Middle frontal gyrus (tissue), 1 donor: ENCODE data around the gene NYAP1.
"Not testable (repeated sequence)": the region's sequence is repeated elsewhere in the genome, so short reads cannot be mapped to it uniquely, and the experiment has no call there.

Experiments
- DNase-seq: peaks from one replicate; pipeline ENCODE4 v3.0.0-alpha.2; 2015; ENCODE audit warnings: low spot score; ENCODE audit errors: extremely low spot score

NYAP1 gene

DNA sequence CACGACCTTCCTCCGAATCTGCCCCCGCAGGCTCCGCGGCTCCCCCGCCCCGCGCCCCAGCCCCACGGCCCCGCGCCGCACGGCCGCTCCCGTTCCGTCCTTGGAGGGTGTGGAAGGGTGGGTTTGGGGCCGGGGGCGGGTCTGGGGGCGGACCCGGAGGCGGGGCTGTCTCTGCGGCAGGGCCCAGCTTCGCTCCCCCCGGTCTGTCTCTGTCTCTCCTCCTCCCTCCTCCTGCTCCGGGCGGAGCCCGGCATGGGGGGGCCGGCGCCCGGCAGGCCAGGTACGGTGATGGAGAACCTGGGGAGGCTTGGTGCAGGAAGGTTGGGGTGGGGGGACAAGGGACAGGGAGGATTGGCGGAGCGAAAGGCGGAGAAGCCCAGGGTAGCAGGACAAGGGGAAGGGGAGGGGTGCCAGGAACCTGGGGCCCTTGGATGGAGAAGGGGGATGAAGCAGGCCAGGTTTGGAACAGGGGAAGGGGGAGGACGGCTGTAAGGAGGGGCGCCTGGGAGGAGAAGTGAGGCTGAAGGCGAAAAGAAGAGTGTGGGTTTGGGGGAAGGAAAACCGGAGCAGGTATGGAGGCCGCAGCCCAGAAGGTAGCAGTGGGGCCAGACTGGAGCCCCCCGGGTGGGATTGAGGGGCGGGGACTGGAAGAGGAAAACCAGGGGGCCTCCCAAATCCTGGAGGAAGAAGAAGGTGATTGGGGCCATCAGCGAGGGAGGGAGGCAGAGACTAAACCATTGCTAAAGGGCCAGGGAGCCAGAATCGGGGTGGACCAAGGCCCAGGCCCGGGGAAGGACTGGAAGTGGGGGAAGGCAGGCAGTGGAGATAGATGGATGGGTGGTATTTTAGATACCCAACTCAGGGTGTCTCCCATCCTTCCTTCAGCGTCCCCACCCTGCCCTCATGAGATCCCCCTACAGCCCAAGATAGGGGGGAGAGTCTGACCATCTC lies at the start of gene NYAP1:
Gene NYAP1 (plus strand): TSS at position 206 of the 951 bp plus-strand sequence. CDS start 1,385 bp downstream, outside the sequence.
- no peak for DNase-seq

DNA sequence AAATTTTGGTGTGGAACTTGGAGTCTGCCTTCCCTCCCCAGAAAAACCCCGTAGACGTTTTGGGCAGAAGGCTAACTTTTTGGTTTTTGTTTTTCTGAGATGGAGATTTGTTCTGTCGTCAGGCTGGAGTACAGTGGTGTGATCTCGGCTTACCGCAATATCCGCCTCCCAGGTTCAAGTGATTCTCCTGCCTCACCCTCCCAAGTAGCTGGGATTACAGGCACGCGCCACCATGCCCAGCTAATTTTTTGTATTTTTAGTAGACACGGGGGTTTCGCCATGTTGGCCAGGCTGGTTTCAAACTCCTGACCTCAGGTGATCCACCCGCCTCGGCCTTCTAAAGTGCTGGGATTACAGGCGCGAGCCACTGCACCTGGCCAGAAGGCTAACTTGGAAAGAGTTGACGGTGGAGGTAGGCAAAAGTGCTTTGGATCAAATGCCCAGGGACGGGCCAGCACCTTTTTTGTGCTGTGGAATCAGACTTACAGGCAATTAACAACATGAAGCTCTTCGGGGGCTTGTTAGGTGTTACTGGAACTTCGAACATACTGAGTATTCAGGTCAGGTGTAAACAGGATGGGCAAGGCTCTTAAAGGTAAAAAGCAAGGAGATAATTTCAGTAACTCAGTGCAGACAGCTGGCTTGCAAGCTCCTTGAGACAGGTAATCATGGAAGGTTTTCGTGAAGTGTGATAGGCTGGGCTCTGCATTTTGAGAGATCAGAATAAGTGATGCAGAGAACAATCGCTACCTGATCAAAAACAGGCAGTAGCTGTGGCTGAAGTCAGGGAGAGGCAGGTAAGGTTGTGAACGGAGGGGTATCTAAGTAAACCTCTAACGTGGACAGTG lies 49.2 kb upstream of the NYAP1 start:
- no peak for DNase-seq

DNA sequence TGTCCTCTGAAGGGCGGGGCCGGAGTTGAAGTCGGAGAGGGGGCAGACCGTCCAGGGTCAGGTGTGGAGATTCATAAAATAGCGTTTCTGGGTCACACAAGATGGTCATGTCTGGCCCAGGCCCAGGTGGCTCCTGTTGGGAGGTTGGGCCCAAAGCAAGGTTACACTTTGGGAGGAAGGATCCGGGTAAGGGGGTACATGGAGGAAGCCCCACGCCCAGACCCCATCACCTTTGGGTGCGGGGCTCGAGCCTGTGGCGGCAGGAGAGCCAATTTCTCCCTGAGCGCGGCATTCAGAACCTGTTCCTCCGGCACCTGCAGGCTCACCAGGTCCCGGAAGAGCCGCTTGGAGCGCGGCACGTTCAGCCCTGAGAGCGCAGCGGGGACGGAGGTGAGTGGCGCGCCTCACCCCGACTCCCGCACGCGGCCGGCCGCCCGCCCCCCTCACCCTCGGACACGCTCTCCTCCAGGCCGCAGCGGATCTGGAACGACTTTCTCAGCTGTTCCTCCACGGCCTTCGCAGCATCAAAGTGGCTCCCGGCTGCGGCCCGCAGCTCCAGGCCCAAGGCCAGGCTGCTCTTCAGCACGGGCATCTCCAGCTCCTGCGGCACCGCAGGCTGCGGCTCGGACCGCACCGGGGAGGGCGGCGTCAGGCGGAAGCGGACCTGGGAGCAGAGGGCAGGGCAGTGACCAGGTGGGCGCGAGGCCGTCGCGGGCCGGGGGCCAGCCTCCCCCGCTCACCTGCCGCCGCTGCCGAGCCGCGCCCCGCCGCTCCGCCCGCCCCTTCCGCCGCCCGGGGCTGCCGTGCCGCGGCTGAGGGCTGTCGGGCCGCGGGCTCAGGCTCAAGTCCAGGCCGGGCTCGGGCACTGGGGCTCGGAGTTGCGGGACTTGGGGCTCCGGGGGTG lies 48.1 kb upstream of the NYAP1 start:
- no peak for DNase-seq

DNA sequence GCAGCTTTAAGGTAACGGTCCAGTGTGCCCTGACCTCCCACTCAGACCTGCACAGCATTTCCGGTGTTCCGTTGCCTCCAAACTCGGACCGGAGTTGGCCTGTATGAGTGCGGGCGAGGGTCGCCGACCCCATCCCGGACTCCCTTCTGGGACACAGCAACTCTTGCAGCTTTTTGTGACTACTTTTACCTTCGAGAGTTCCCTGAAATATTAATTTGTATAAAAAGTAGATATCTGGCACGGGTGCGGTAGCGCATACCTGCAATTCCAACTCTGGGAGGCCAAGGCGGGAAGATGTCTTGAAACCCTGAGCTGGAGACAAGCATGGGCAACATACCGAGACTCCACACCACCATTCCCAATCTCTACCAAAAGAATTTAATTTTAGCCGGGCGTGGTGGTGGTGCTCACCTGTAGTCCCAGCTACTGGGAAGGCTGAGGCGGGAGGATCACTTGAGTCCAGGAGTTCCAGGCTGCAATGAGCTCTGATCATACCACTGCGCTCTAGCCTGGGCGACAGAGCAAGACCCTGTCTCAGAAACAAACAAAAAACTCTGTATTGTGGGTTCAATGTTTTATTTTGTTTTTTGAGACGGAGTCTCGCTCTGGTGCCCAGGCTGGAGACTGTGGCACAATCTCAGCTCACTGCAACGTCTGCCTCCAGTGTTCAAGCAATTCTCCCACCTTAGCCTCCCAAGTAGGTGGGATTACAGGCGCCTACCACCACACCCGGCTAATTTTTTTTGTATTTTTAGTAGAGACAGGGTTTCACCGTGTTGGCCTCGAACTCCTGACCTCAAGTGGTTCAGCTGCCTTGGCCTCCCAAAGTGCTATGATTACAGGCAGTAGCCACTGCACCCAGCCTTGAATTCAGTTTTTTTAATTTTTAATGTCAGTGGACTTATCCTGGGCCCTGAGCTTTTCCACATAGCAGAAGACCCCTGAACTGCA lies 46.3 kb upstream of the NYAP1 start:
- no peak for DNase-seq

DNA sequence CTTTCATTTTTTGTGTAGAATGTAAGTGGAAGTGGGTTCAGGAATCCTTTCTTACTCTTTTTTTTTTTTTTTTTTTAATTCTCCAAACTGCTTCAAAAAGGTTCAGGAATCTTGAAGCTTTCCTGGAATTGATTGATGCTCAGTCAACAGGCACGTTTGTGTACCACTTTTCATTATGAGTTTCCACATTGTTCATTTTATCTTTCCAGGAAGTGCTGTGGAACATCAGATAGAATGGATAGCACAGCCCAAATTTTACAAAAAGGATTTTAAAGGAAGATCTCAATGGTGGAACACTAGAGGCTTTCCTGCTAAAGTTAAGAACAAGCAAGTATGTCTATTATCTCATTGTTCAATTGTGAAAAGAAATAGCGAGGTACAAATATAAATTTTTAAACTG lies 45.6 kb upstream of the NYAP1 start:
- DNase-seq = no peak

DNA sequence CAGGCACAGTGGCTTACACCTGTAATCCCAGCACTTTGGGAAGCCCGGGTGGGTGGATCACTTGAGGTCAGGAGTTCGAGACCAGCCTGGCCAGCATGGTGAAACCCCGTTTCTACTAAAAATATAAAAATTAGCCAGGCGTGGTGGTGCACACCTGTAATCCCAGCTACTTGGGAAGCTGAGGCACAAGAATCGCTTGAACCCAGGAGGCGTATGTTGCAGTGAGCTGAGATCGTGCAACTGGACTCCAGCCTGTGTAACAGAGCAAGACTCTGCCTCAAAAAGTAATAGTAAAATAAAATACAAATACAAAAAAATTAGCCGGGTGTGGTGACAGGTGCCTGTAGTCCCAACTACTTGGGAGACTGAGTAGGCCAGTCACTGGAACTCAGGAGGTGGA lies 45.0 kb upstream of the NYAP1 start:
- DNase-seq = not testable (repeated sequence)

DNA sequence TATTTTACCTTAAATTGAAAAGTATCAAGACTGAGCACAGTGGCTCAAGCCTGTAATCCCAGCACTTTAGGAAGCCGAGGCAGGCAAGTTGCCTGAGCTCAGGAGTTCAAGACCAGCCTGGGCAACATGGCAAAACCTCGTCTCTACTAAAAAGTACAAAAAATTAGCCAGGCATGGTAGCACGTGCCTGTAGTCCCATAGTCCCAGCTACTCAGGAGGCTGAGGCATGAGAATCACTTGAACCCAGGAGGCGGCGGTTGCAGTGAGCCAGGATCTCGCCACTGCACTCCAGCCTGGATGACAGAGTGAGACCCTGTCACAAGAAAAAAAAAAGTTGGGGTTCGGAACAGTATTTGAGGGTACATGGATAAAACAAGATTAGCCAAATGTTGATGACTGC lies 44.5 kb upstream of the NYAP1 start:
- not testable (repeated sequence) for DNase-seq

DNA sequence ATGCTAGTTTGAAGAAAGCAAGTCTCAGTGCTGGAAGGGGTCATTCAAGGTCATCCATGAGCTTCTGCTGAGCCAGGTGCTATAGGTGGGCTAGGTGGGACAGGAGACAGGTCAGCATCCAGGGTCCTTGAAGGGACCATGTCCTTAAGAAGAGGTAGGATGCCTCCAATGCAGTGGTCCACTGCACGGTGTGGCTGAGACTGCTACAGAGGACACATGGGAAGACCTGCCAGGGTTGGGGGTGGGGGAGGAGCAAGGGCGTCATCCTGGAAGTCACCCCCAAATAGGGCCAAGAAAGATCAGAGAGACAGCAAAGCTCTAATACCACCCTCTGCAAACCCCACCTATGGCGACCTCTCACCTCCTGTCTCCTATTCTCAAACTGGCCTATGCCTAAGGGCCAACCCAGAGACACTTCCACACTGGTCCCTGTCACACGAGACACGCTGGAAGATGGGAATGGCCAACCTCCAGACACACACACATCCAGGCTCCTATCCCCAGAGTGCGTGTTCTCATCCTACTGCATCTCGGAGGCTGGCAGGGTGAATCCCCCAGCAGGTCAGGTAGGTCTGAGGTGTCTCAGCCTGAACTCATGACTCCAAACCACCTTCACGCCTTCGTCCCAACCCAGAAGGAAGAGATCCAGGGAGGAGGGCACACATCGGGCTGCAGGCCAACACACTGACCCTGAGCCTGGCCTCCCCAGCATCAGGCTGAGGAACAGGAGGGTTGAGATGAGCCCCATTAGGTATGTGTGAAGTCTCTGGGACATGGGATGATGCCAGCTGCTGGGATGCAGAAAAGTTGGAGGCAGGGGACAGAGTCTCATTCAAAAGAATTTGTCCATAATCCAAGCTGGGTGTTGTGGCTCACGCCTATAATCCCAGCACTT lies 41.8 kb upstream of the NYAP1 start:
- no peak for DNase-seq

DNA sequence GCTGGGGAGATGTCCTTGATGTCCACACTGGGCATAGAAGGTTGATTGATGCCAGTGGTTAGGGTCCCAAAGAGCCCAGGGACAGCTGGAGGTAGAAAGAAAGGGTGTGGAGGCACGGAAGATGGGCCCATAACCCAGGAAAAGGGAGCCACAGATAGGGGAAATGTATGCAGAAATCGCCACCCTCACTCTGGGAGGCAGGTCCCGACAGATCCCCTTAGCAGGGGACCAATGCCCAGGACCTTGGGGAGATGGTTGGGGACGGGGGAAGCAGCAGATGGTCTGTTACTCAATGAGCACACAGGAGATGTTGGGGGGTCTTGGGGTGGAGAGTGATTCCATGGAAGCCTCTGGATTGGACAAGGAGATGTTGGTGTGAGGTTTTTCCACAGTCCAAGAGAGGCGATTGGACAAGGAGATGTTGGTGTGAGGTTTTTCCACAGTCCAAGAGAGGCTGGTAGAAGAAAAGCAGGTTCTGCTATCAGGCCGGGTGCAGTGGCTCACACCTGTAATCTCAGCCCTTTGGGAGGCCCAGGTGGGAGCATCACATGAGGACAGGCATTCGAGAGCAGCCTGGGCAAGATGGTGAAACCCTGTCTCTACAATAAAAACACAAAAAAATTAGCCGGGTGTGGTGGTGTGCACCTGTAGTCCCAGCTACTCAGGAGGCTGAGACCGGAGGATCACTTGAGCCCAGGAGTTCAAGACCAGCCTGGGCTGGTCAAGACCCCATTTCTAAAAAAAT lies 40.5 kb upstream of the NYAP1 start:
- DNase-seq = no peak

DNA sequence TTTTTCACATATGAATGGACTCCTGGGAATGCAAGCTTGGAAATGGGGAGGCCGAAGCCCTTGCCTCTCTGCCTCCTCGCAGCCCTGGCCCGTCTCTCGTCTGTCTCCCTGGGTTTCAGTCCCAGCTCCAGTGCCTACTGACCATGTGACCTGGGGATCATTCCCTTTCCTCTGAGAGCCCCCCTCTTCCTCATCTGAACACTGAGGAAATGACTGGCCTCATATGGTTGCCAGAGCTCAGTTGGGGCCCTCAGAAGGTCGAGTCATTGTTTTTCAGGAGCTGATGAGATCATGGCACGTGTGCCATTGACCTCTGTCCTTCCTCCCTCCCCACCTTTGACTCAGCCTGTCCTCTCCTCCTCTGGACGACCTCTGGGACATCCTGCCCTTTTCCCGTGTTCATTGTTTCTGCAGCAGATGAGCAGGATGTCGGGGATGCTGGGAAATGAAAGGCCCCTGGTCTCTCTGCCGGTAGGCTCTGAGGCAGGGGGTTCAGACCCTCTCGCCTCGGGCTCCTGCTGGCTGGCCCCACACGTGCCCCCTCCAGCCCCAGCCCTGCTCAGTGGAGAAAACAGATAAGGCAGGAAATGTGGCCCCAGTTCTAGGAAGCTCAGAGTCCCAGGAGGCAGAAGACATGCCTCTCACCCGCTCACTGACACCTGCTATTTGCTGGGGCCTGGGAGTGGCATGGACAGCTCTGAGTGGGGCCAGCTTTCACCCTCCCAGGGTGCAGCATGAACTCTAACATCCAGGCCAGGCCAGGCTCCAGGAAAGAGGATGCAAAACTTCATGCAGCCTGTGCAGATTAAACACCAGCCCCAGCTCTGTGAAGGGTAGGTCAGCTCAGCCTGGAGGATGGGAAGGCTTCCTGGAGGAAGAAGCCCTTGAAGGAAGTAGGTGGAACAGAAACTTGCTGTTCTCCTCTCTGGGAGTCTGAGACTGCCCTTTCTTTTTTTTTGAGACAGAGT lies 39.1 kb upstream of the NYAP1 start:
- no peak for DNase-seq

DNA sequence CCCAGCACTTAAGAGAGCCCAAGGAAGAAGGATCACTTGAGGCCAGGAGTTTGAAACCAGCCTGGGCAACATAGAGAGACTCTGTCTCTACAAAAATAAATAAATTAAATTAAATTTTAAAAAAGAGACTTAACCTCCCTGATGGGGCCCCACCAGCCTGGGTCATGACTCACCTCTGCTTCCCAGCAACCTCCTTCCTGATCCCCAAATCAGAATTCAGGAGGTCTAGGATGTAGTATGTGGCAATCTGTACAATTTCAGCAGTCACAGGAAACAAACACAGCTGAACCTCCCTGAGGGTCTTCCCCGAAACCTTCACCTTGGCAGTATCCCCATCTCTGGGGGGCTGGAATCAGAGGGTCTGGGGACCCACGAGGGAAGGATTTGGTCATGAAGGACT lies 37.7 kb upstream of the NYAP1 start:
- DNase-seq = no peak

DNA sequence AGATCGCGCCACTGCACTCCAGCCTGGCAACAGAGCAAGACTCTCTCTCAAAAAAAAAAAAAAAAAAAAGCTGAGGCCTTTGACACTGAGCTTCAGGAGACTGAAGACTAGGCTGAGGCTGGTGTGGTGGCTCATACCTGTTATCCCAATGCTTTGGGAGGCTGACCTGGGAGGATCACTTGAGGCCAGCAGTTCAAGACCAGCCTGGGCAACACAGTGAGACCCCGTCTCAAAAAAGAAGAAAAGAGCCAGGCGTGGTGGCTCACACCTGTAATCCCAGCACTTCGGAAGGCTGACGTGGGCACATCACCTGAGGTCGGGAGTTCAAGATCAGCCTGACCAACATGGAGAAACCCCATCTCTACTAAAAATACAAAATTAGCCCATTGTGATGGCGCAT lies 36.4 kb upstream of the NYAP1 start:
- DNase-seq = not testable (repeated sequence)

DNA sequence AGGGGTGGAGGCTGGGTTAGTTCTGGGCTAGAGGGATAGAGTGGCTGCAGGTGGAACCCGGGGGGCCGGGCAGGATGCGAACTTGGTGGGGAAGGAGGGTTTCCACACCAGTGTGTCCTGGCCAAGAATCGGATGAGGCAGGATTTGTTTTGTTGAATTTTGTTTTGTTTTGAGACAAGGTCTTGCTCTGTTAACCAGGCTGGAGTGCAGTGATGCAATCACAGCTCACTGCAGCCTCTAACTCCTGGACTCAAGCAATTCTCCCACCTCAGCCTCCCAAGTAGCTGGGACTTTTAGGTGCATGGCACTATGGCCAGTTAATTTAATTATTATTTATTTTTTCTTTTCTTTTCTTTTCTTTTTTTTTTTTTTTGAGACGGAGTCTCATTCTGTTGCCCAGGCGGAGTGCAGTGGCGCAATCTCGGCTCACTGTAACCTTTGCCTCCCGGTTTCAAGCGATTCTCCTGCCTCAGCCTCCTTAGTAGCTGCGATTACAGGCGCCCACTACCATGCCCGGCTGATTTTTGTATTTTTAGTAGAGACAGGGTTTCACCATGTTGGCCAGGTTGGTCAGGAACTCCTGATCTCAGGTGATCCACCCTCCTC lies 34.4 kb upstream of the NYAP1 start:
- no peak for DNase-seq

DNA sequence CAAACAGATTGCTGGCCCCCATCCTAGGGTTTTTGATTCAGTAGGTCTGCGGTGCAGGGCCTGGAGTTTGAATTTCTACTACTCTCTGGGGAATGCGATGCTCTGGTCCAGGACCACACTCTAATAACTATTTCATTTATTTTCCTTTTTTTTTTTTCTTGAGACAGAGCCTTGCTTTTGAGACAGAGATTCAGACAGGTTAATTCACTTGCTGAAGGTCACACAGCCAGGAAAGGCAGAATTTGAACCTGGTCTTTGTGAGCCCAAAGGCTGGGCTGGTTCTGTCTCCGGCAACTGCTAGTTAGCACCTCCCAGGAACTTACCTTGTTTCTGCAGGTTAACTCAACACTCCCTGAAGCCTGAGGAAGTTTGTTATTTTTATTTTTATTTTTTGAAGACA lies 31.2 kb upstream of the NYAP1 start:
- DNase-seq = no peak

DNA sequence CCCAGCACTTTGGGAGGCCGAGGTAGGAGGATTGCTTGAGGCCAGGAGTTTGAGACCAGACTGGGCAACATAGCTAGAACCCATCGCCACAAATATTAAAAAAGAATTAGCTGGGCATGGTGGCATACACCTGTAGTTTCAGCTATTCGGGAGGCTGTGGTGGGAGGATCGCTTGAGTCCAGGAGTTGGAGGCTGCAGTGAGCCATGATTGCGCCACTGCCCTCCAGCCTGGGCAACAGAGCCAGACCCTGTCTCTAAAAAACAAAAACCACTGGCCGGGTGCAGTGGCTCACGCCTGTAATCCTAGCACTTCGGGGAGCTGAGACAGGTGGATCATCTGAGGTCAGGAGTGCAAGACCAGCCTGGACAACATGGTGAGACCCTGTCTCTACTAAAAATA lies 29.9 kb upstream of the NYAP1 start:
- DNase-seq = not testable (repeated sequence)

DNA sequence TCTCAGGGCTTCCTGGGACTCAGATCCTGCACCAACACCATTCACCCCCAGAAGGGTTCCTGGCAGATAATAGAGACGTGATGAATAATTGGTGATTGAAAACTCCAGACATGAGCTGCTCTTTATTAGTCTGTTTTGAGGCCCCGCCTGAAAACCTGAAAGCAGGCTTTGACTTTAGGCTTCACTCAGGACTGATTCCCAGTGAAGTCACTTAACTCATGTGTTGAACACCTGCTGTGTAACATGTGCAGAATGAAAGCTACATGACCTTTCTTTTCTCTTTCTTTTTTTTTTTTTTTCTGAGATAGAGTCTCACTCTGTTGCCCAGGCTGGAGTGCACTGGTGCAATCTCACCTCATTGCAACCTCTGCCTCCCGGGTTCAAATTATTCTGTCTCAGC lies 28.5 kb upstream of the NYAP1 start:
- DNase-seq = no peak

DNA sequence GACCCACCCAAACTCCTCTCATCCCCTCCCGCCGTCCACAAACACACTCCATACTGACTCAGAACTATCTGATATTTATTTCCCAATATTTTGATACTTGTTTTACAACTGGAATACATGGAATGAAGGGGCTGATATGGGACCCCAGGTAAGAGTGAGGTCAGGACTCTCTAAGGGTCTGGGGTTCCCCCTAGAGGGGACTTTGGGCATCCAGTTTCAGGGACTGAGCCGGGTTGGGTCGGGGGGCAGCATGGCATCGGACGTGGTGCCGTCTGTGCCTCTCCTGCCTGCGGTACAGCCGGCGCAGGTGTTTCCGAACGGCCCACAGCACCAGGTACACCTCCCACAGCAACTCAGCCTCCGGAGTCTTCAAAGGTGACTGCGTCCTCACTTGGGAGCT lies 27.2 kb upstream of the NYAP1 start:
- DNase-seq = no peak
